ENCODE results near the gene TRUB1. TPM values are rescaled to one million over a fixed set of nuclear protein-coding genes. Genes with fewer than 3 reads are reported as not detected.

TRUB1 gene
- total and polyA plus RNA-seq, 2 donors (not counting 1 experiment from before 2014, with no cell fraction given) = 19.6 to 38.5 TPM

GRCh38 chr10:115023715-115024114, 85.7 kb downstream of the TRUB1 start:
- Histone ChIP-seq H3K9me3 (ENCODE audit: control insufficient read depth, insufficient read depth, low read depth, low read length) (no peaks in the 10 kb centered on the region), H3K9ac (ENCODE audit: insufficient read depth, low read length) (no peak overlapping the region), H3K36me3 (ENCODE audit: control insufficient read depth, insufficient read depth, low read length) (no peaks in the 10 kb centered on the region), H3K27ac (ENCODE audit: insufficient read depth, low read length) (no peak overlapping the region), H3K4me2 (ENCODE audit: extremely low read depth, insufficient read depth, low read length) (no peak overlapping the region), H3K4me3 (replicated peaks in 1 of 4; ENCODE audit: control extremely low read depth in 1 of 4, insufficient read depth in 1 of 4, low read depth in 3 of 4, low read length in 4 of 4) (no peak overlapping the region), H3K79me2 (ENCODE audit: control insufficient read depth, insufficient read depth, low read length) (no peaks in the 10 kb centered on the region), H3K27me3 (ENCODE audit: control insufficient read depth, insufficient read depth, low read length) (no peaks in the 10 kb centered on the region), H3K4me1 (ENCODE audit: control insufficient read depth, extremely low read depth, insufficient read depth, low read length) (no peaks in the 10 kb centered on the region), H4K20me1 (ENCODE audit: control insufficient read depth, extremely low read depth, insufficient read depth, low read length) (no peaks in the 10 kb centered on the region), H2AFZ (ENCODE audit: low read length) (no peak overlapping the region)
- TF ChIP-seq EZH2 (IDR thresholded peaks at IDR 0.05; ENCODE audit: low read length, missing control alignments) (no peak), CTCF (conservative IDR thresholded peaks at IDR 0.05 in 1 of 2, IDR thresholded peaks at IDR 0.05 in 1 of 2; ENCODE audit: low read depth in 1 of 2, low read length in 2 of 2) (no peak)
- DNase-seq (ENCODE audit: low read depth in 2 of 2) = no peak

GRCh38 chr10:115024371-115024770, 86.4 kb downstream of the TRUB1 start:
- no peak for DNase-seq (ENCODE audit: low read depth in 2 of 2)
- TF ChIP-seq CTCF (conservative IDR thresholded peaks at IDR 0.05 in 1 of 2, IDR thresholded peaks at IDR 0.05 in 1 of 2; ENCODE audit: low read depth in 1 of 2, low read length in 2 of 2) (no peak), EZH2 (IDR thresholded peaks at IDR 0.05; ENCODE audit: low read length, missing control alignments) (no peak)
- no peak overlapping the region for H3K27ac ChIP-seq (ENCODE audit: insufficient read depth, low read length)

GRCh38 chr10:115026056-115026745, 88.2 kb downstream of the TRUB1 start:
- H3K4me1 ChIP-seq (ENCODE audit: control insufficient read depth, extremely low read depth, insufficient read depth, low read length) = no peaks in the 10 kb centered on the region
- no peak overlapping the region for H3K27ac ChIP-seq (ENCODE audit: insufficient read depth, low read length)
- H4K20me1 ChIP-seq (ENCODE audit: control insufficient read depth, extremely low read depth, insufficient read depth, low read length) = no peaks in the 10 kb centered on the region
- TF ChIP-seq CTCF (conservative IDR thresholded peaks at IDR 0.05 in 1 of 2, IDR thresholded peaks at IDR 0.05 in 1 of 2; ENCODE audit: low read depth in 1 of 2, low read length in 2 of 2) (peak in 1 of 2 donors; percentile 1), EZH2 (IDR thresholded peaks at IDR 0.05; ENCODE audit: low read length, missing control alignments) (no peak)
- no peaks in the 10 kb centered on the region for H3K27me3 ChIP-seq (ENCODE audit: control insufficient read depth, insufficient read depth, low read length)
- no peak overlapping the region for H3K4me3 ChIP-seq (replicated peaks in 1 of 4; ENCODE audit: control extremely low read depth in 1 of 4, insufficient read depth in 1 of 4, low read depth in 3 of 4, low read length in 4 of 4)
- no peak overlapping the region for H3K4me2 ChIP-seq (ENCODE audit: extremely low read depth, insufficient read depth, low read length)
- H2AFZ ChIP-seq (ENCODE audit: low read length) = no peak overlapping the region
- H3K79me2 ChIP-seq (ENCODE audit: control insufficient read depth, insufficient read depth, low read length) = no peaks in the 10 kb centered on the region
- no peak overlapping the region for H3K9ac ChIP-seq (ENCODE audit: insufficient read depth, low read length)
- H3K9me3 ChIP-seq (ENCODE audit: control insufficient read depth, insufficient read depth, low read depth, low read length) = no peaks in the 10 kb centered on the region
- H3K36me3 ChIP-seq (ENCODE audit: control insufficient read depth, insufficient read depth, low read length) = no peaks in the 10 kb centered on the region
- no peak for DNase-seq (ENCODE audit: low read depth in 2 of 2)

More at GRCh38 chr10:115024371-115024770, 86.4 kb downstream of the TRUB1 start:
- Histone ChIP-seq H3K4me1 (ENCODE audit: control insufficient read depth, extremely low read depth, insufficient read depth, low read length) (no peaks in the 10 kb centered on the region), H3K36me3 (ENCODE audit: control insufficient read depth, insufficient read depth, low read length) (no peaks in the 10 kb centered on the region), H3K79me2 (ENCODE audit: control insufficient read depth, insufficient read depth, low read length) (no peaks in the 10 kb centered on the region), H2AFZ (ENCODE audit: low read length) (no peak overlapping the region), H3K9me3 (ENCODE audit: control insufficient read depth, insufficient read depth, low read depth, low read length) (no peaks in the 10 kb centered on the region), H3K4me3 (replicated peaks in 1 of 4; ENCODE audit: control extremely low read depth in 1 of 4, insufficient read depth in 1 of 4, low read depth in 3 of 4, low read length in 4 of 4) (no peak overlapping the region), H3K9ac (ENCODE audit: insufficient read depth, low read length) (no peak overlapping the region), H3K27me3 (ENCODE audit: control insufficient read depth, insufficient read depth, low read length) (no peaks in the 10 kb centered on the region), H3K4me2 (ENCODE audit: extremely low read depth, insufficient read depth, low read length) (no peak overlapping the region), H4K20me1 (ENCODE audit: control insufficient read depth, extremely low read depth, insufficient read depth, low read length) (no peaks in the 10 kb centered on the region)
